ENCODE data around the gene ATF7IP2.
"Not testable (repeated sequence)": the region's sequence is repeated elsewhere in the genome, so short reads cannot be mapped to it uniquely, and the experiment has no call there.

The ATF7IP2 gene

GRCh38 chr16:10447289-10447688 lies 61.4 kb downstream of the ATF7IP2 start:
- DNase-seq (ENCODE audit: low read depth in 2 of 3, low spot score in 1 of 3) = no peak

GRCh38 chr16:10452208-10453158 lies 66.6 kb downstream of the ATF7IP2 start:
- not testable (repeated sequence) for DNase-seq (ENCODE audit: low read depth in 2 of 3, low spot score in 1 of 3)

GRCh38 chr16:10453159-10453510 lies 67.3 kb downstream of the ATF7IP2 start:
- DNase-seq (ENCODE audit: low read depth in 2 of 3, low spot score in 1 of 3) = no peak

GRCh38 chr16:10465821-10466220 lies 80.0 kb downstream of the ATF7IP2 start:
- DNase-seq (ENCODE audit: low read depth in 2 of 3, low spot score in 1 of 3) = no peak

- no peak for DNase-seq (ENCODE audit: low read depth in 2 of 3, low spot score in 1 of 3)
Measured at GRCh38 chr16:10466313-10466712, 80.5 kb downstream of the ATF7IP2 start.

- no peak for DNase-seq (ENCODE audit: low read depth in 2 of 3, low spot score in 1 of 3)
Measured at GRCh38 chr16:10466861-10467260, 81.0 kb downstream of the ATF7IP2 start.

GRCh38 chr16:10476636-10477035 lies 90.8 kb downstream of the ATF7IP2 start:
- not testable (repeated sequence) for DNase-seq (ENCODE audit: low read depth in 2 of 3, low spot score in 1 of 3)

GRCh38 chr16:10480151-10480550 lies 94.3 kb downstream of the ATF7IP2 start:
- no peak for DNase-seq (ENCODE audit: low read depth in 2 of 3, low spot score in 1 of 3)

GRCh38 chr16:10485159-10485558 lies 99.3 kb downstream of the ATF7IP2 start:
- no peak for DNase-seq (ENCODE audit: low read depth in 2 of 3, low spot score in 1 of 3)

GRCh38 chr16:10485698-10486382 lies 100.0 kb downstream of the ATF7IP2 start:
- no peak for DNase-seq (ENCODE audit: low read depth in 2 of 3, low spot score in 1 of 3)

- no peak for DNase-seq (ENCODE audit: low read depth in 2 of 3, low spot score in 1 of 3)
Measured at GRCh38 chr16:10490141-10490540, 104.3 kb downstream of the ATF7IP2 start.

- no peak for DNase-seq (ENCODE audit: low read depth in 2 of 3, low spot score in 1 of 3)
Measured at GRCh38 chr16:10493276-10493675, 107.4 kb downstream of the ATF7IP2 start.

- no peak for DNase-seq (ENCODE audit: low read depth in 2 of 3, low spot score in 1 of 3)
Measured at GRCh38 chr16:10494343-10495030, 108.6 kb downstream of the ATF7IP2 start.

- DNase-seq (ENCODE audit: low read depth in 2 of 3, low spot score in 1 of 3) = no peak
Measured at GRCh38 chr16:10495031-10495345, 109.1 kb downstream of the ATF7IP2 start.

- no peak for DNase-seq (ENCODE audit: low read depth in 2 of 3, low spot score in 1 of 3)
Measured at GRCh38 chr16:10497132-10498101, 111.6 kb downstream of the ATF7IP2 start.

GRCh38 chr16:10500582-10500981 lies 114.7 kb downstream of the ATF7IP2 start:
- no peak for DNase-seq (ENCODE audit: low read depth in 2 of 3, low spot score in 1 of 3)

- no peak for DNase-seq (ENCODE audit: low read depth in 2 of 3, low spot score in 1 of 3)
Measured at GRCh38 chr16:10501016-10501607, 115.3 kb downstream of the ATF7IP2 start.

- DNase-seq (ENCODE audit: low read depth in 2 of 3, low spot score in 1 of 3) = no peak
Measured at GRCh38 chr16:10502776-10503175, 116.9 kb downstream of the ATF7IP2 start.

- DNase-seq (ENCODE audit: low read depth in 2 of 3, low spot score in 1 of 3) = no peak
Measured at GRCh38 chr16:10504404-10504885, 118.6 kb downstream of the ATF7IP2 start.

- DNase-seq (ENCODE audit: low read depth in 2 of 3, low spot score in 1 of 3) = not testable (repeated sequence)
Measured at GRCh38 chr16:10505286-10505685, 119.4 kb downstream of the ATF7IP2 start.

Data from stimulated activated CD4-positive, alpha-beta T cell treated with anti-CD3 and anti-CD28 coated beads, Interleukin-12 subunit alpha, Interleukin-12 subunit beta, amount 100 ng/mL, for 48 hours (primary cell).